GM18873 (cell line): ENCODE data around the gene CIB2.

ENCODE experiments used
- ATAC-seq: cut with Tn5 transposase; IDR thresholded peaks from one replicate; pipeline ENCODE4 v1.9.1; 2021; ENCODE audit warnings: mild to moderate bottlenecking, moderate library complexity, moderate number of reproducible peaks; ENCODE audit not compliant: unreplicated experiment, low FRiP score

Gene CIB2

GRCh38 chr15:78110096-78110495 is 21.1 kb downstream of the CIB2 start:
- ATAC-seq, result no peak

GRCh38 chr15:78109156-78109555 is 22.1 kb downstream of the CIB2 start:
- ATAC-seq, result no peak

GRCh38 chr15:78108300-78109084 is 22.8 kb downstream of the CIB2 start:
- no peak for ATAC-seq

- no peak for ATAC-seq
Measured at GRCh38 chr15:78107471-78107870, 23.8 kb downstream of the CIB2 start.

- no peak for ATAC-seq
Measured at GRCh38 chr15:78105476-78106241, 25.6 kb downstream of the CIB2 start.

- ATAC-seq, result no peak
Measured at GRCh38 chr15:78104566-78105475, 26.4 kb downstream of the CIB2 start.

- ATAC-seq, result no peak
Measured at GRCh38 chr15:78104119-78104479, 27.1 kb downstream of the CIB2 start.

GRCh38 chr15:78103406-78104118 is 27.7 kb downstream of the CIB2 start:
- ATAC-seq, result peak; percentile 68

GRCh38 chr15:78102741-78103140 is 28.5 kb downstream of the CIB2 start:
- no peak for ATAC-seq

GRCh38 chr15:78102211-78102610 is 29.0 kb downstream of the CIB2 start:
- ATAC-seq, result no peak

GRCh38 chr15:78101423-78102105 is 29.7 kb downstream of the CIB2 start:
- no peak for ATAC-seq

- ATAC-seq, result no peak
Measured at GRCh38 chr15:78100886-78101285, 30.4 kb downstream of the CIB2 start.

- ATAC-seq, result no peak
Measured at GRCh38 chr15:78098131-78098755, 33.0 kb downstream of the CIB2 start.

GRCh38 chr15:78097667-78098066 is 33.6 kb downstream of the CIB2 start:
- ATAC-seq, result no peak

GRCh38 chr15:78093242-78094020 is 37.8 kb downstream of the CIB2 start:
- no peak for ATAC-seq

GRCh38 chr15:78092261-78093041 is 38.8 kb downstream of the CIB2 start, which contains the start of gene SH2D7:
Gene SH2D7 (plus strand): TSS chr15:78092561. CDS start chr15:78092585, 24 bp downstream.
- no peak for ATAC-seq

GRCh38 chr15:78090422-78091063 is 40.7 kb downstream of the CIB2 start:
- ATAC-seq, result no peak
